K562 (cell line): Measurements from ENCODE around the gene HEPACAM. TPM values are rescaled to one million over a fixed set of nuclear protein-coding genes. Genes with fewer than 3 reads are reported as not detected.

Experiments
- ATAC-seq: fragments of 200-7000 bp; cut with Tn5 transposase; 3 replicates; pipeline ENCODE4 v1.9.1; 2020; ENCODE audit warnings: moderate library complexity
- BruUV-seq: library from RNA; stranded (reverse); fragments of 400-500 nt; replicated peaks from 2 replicates; lab custom pipeline; 2021; lab: Mats Ljungman, UMichigan
- CTCF ChIA-PET: fragments of 300-600 bp; formaldehyde crosslinking; extraction: SDS; loops from one replicate; lab custom pipeline; 2021; ENCODE audit warnings: low intra/inter-chr PET ratio; lab: Yijun Ruan, JAX
- POLR2A ChIA-PET: fragments of 300-600, 350-650 bp; sonication (Branson Sonifier 250); formaldehyde crosslinking; extraction: SDS; loops from one replicate; lab custom pipeline; 2021; ENCODE audit warnings: antibody characterized with exemption, inconsistent platforms; lab: Yijun Ruan, JAX
- DNase-seq, 4 experiments: peaks; one replicate each; pipeline versions ENCODE4 v3.0.0 to v3.0.0-alpha.2; 2011 to 2018; ENCODE audit warnings: low spot score in 3 of 4, mixed read lengths in 3 of 4; ENCODE audit errors: extremely low read depth in 1 of 4
- FAIRE-seq: peaks from 2 replicates; lab custom pipeline; 2011; peaks lifted over from hg19 to GRCh38; lab: Jason Lieb, UNC
- H2AFZ ChIP-seq: 2 replicates; pipeline ENCODE4 v1.6.0; 2011; ENCODE audit warnings: low read depth, low read length, control low read depth, inconsistent platforms
- H3K27ac ChIP-seq: fragments of 200-600 bp; 3 replicates; pipeline ENCODE4 v1.8.0; 2011; ENCODE audit warnings: low read depth, mild to moderate bottlenecking, control low read depth, inconsistent platforms, low read length, moderate library complexity, mixed read lengths; ENCODE audit errors: extremely low read depth
- H3K27me3 ChIP-seq, 2 experiments: fragments of 300-600 bp in 1 of 2; 2 replicates in 1 of 2; 3 replicates in 1 of 2; pipeline versions ENCODE4 v1.6.0 to v1.8.0; 2011; ENCODE audit warnings: inconsistent platforms in 2 of 2, low read length in 2 of 2, mild to moderate bottlenecking in 1 of 2, mixed read lengths in 1 of 2, moderate library complexity in 1 of 2; ENCODE audit not compliant: control insufficient read depth in 2 of 2, insufficient read depth in 2 of 2
- H3K36me3 ChIP-seq: fragments of 300-600 bp; 3 replicates; pipeline ENCODE4 v1.8.0; 2011; ENCODE audit warnings: mild to moderate bottlenecking, low read length, inconsistent platforms; ENCODE audit not compliant: control insufficient read depth, insufficient read depth
- H3K4me1 ChIP-seq, 2 experiments: fragments of 200-600 bp in 1 of 2; replicated peaks in 1 of 2; 2 replicates in 1 of 2; 3 replicates in 1 of 2; pipeline versions ENCODE4 v1.5.1 to v1.8.0; 2011; ENCODE audit warnings: inconsistent platforms in 2 of 2, low read length in 2 of 2, mild to moderate bottlenecking in 1 of 2, mixed read lengths in 1 of 2, moderate library complexity in 1 of 2; ENCODE audit not compliant: control insufficient read depth in 2 of 2, insufficient read depth in 2 of 2
- H3K4me2 ChIP-seq: 2 replicates; pipeline ENCODE4 v1.6.1; 2011; ENCODE audit warnings: low read length, control low read depth, inconsistent platforms, mixed read lengths; ENCODE audit not compliant: insufficient read depth
- H3K4me3 ChIP-seq: fragments of 200-600 bp; sonication (generic), shearing (Covaris generic); 2 replicates; pipeline ENCODE4 v1.5.1; 2016; ENCODE audit warnings: control low read depth, inconsistent platforms
- H3K79me2 ChIP-seq: fragments of 200-600 bp; 3 replicates; pipeline ENCODE4 v1.8.0; 2011; ENCODE audit warnings: low read length, inconsistent platforms; ENCODE audit not compliant: control insufficient read depth, insufficient read depth
- H3K9ac ChIP-seq, 2 experiments: 2 replicates each; pipeline versions ENCODE4 v1.6.0 to v1.6.1; 2011; ENCODE audit warnings: low read depth in 2 of 2, low read length in 2 of 2, control low read depth in 1 of 2, inconsistent platforms in 1 of 2, mild to moderate bottlenecking in 1 of 2, mixed read lengths in 1 of 2; ENCODE audit not compliant: insufficient read depth in 1 of 2
- H3K9me1 ChIP-seq: one replicate; pipeline ENCODE4 v1.6.0; 2011; ENCODE audit warnings: inconsistent platforms, mild to moderate bottlenecking, low read length, moderate library complexity; ENCODE audit not compliant: control insufficient read depth, insufficient read depth
- H3K9me3 ChIP-seq: replicated peaks from 2 replicates; pipeline ENCODE4 v1.5.1; 2011; ENCODE audit warnings: low read depth, low read length, inconsistent platforms; ENCODE audit not compliant: control insufficient read depth, insufficient read depth
- H4K20me1 ChIP-seq: replicated peaks from 2 replicates; pipeline ENCODE4 v1.6.1; 2011; ENCODE audit warnings: low read length, inconsistent platforms, mixed read lengths; ENCODE audit not compliant: control insufficient read depth, insufficient read depth
- FIP1L1 ChIP-seq: fragments of 200-400 bp; formaldehyde crosslinking; IDR thresholded peaks from 2 replicates; pipeline ENCODE4 v1.6.1; 2018; ENCODE audit warnings: mild to moderate bottlenecking, low read depth, low read length; ENCODE audit not compliant: poor library complexity, severe bottlenecking
- KLF10 ChIP-seq: fragments of 250-450 bp; sonication (Bioruptor Pico); IDR thresholded peaks from 2 replicates; pipeline ENCODE4 v1.6.1; 2021; ENCODE audit warnings: matching md5 sums
- MED1 ChIP-seq: sonication (generic); formaldehyde crosslinking; IDR thresholded peaks from 2 replicates; pipeline ENCODE4 v1.8.1; 2023; ENCODE audit warnings: missing genetic modification reagents, borderline replicate concordance
- MTA2 ChIP-seq: fragments of 450-650 bp; IDR thresholded peaks from 2 replicates; pipeline ENCODE4 v1.6.1; 2016; ENCODE audit warnings: low read depth
- NFIC ChIP-seq: fragments of 450-650 bp; IDR thresholded peaks from 2 replicates; pipeline ENCODE4 v1.6.1; 2017; ENCODE audit warnings: mild to moderate bottlenecking, inconsistent platforms
- PHTF2 ChIP-seq: fragments of 250-450 bp; sonication (Bioruptor Pico); IDR thresholded peaks from 2 replicates; pipeline ENCODE4 v1.5.0; 2021; ENCODE audit warnings: mild to moderate bottlenecking
- POLR2H ChIP-seq: IDR thresholded peaks from 2 replicates; pipeline ENCODE4 v1.6.1; 2016; ENCODE audit warnings: missing genetic modification characterization, low read depth, mild to moderate bottlenecking, control low read depth, missing compliant biosample characterization, moderate library complexity
- RBBP5 ChIP-seq: fragments of 200-600 bp; sonication (generic); IDR thresholded peaks from 2 replicates; pipeline ENCODE4 v1.6.1; 2012; ENCODE audit warnings: borderline replicate concordance, mild to moderate bottlenecking, low read length, control low read depth, inconsistent platforms; ENCODE audit not compliant: insufficient read depth, poor library complexity, severe bottlenecking
- SMAD3 ChIP-seq: fragments of 450-650 bp; formaldehyde crosslinking; conservative IDR thresholded peaks from 2 replicates; pipeline ENCODE4 v1.4.0; 2020; ENCODE audit warnings: mild to moderate bottlenecking
- SMARCA4 ChIP-seq: fragments of 450-650 bp; IDR thresholded peaks from 2 replicates; pipeline ENCODE4 v1.6.1; 2016
- SOX6 ChIP-seq: fragments of 450-650 bp; IDR thresholded peaks from 2 replicates; pipeline ENCODE4 v1.6.1; 2014; ENCODE audit warnings: mild to moderate bottlenecking
- SP1 ChIP-seq: sonication (generic); formaldehyde crosslinking; IDR thresholded peaks from 2 replicates; pipeline ENCODE4 v1.8.1; 2022; ENCODE audit warnings: mild to moderate bottlenecking, missing genetic modification reagents
- TAF7 ChIP-seq: fragments of 450-650 bp; IDR thresholded peaks from 2 replicates; pipeline ENCODE4 v1.6.1; 2016; ENCODE audit warnings: missing genetic modification characterization, missing compliant biosample characterization
- ZBTB1 ChIP-seq: sonication (generic); formaldehyde crosslinking; IDR thresholded peaks from 2 replicates; pipeline ENCODE4 v1.8.1; 2023; ENCODE audit warnings: missing genetic modification reagents, low read depth, mild to moderate bottlenecking, borderline replicate concordance
- ZNF77 ChIP-seq: fragments of 250-450 bp; sonication (Bioruptor Pico); IDR thresholded peaks from 2 replicates; pipeline ENCODE4 v1.5.0; 2020
- WGBS: fragments of 100-300 bp; shearing (Covaris generic); methylation state at CpG from one replicate; pipeline ENCODE4 v1.1.6; 2016; ENCODE audit warnings: low coverage, mixed read lengths; ENCODE audit not compliant: insufficient coverage; ENCODE audit errors: missing lambda C conversion rate; 5-methylcytosine and 5-hydroxymethylcytosine counted together
- in situ Hi-C: fragments of 300-500 bp; cut with MboI; formaldehyde crosslinking; loops from 4 replicates; pipeline ENCODE4 v1.15.0; 2018; ENCODE audit warnings: inconsistent platforms, mixed read lengths
- intact Hi-C: fragments of 100-400 bp; cut with micrococcal nuclease; formaldehyde crosslinking; loops from 2 replicates; pipeline ENCODE4 v1.14.2; 2022
- polyA plus RNA-seq, 8 experiments: library from polyadenylated mRNA; depleted of rRNA in 4 of 8; stranded (reverse) in 5 of 8; unstranded in 3 of 8; fragments of >200 nt; fragmentation: Nextera tagmentation in 2 of 8; fragmentation: Illumina TruSeq in 1 of 8; extraction: Ambion mirVana in 2 of 8; extraction: Trizol in 1 of 8; gene quantifications; 2 replicates each; pipeline versions ENCODE4 v1.2.1 to v1.2.3, GENCODE V29; 2011 to 2014; ENCODE audit warnings: inconsistent platforms in 1 of 8, missing spikeins in 1 of 8
- total RNA-seq, 7 experiments: library from RNA; depleted of rRNA in 6 of 7; stranded (reverse); fragments of >200 nt in 6 of 7; fragmentation: Illumina TruSeq in 2 of 7; extraction: Trizol in 2 of 7; gene quantifications; 2 replicates each; pipeline versions ENCODE4 v1.2.1 to v1.2.3, GENCODE V29; 2011 to 2021; ENCODE audit warnings: low replicate concordance in 1 of 7
- TF ChIP-seq, protein P1 (sequence below): IDR thresholded peaks from 2 replicates; pipeline ENCODE4 v1.6.1; 2011; ENCODE audit warnings: borderline replicate concordance, low read depth, mild to moderate bottlenecking, moderate library complexity, low read length; ENCODE audit not compliant: insufficient read depth, poor library complexity, severe bottlenecking

The HEPACAM gene
- total and polyA plus RNA-seq, 9 of the 15 experiments (the other 6 are each of a cell fraction or from before 2014, with no cell fraction given), result not detected

DNA sequence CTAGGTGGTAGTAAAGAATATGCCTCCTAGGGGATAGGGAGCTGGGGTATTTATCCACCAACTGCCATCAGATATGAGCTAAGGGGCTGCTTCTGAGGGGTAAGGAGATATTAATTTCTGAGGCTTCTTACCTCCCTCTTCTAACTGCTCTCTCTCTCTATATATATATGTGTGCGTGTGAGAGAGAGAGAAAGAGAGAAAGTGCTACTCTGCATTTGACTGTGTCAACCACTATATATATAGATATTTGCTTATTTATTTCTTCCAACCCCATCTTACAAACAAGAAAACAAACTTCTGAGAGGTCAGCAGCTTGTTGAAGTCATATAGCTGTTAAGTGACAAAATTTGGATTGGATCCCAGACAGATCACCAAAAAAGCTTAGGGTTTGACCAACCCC is 5.9 kb upstream of the HEPACAM start (continued):
- no peak for TF ChIP-seq NFIC
- TF ChIP-seq KLF10, result no peak

- FAIRE-seq (no peak), ATAC-seq (no peak), DNase-seq (no peak)
- Histone ChIP-seq H3K9me1 (no peaks in the 10 kb centered on the region), H2AFZ (no peak overlapping the region), H3K79me2 (no peaks in the 10 kb centered on the region), H4K20me1 (no peaks in the 10 kb centered on the region), H3K27ac (no peak overlapping the region), H3K27me3 (peaks cover 25 to 37% of the 10 kb centered on the region in 2 experiments; a peak in 4 of 5 replicates), H3K4me2 (no peak overlapping the region), H3K4me1 (no peaks in the 10 kb centered on the region), H3K9me3 (no peaks in the 10 kb centered on the region), H3K36me3 (no peaks in the 10 kb centered on the region), H3K4me3 (no peak overlapping the region), H3K9ac (no peak overlapping the region)
- POLR2A ChIA-PET, result no interaction called here
- intact Hi-C loops (no loop called here), in situ Hi-C loops (no loop called here)
- WGBS, result 0% methylated on average over 6 of the region's 6 CpGs
- CTCF ChIA-PET, result no interaction called here
- TF ChIP-seq, protein P1, sequence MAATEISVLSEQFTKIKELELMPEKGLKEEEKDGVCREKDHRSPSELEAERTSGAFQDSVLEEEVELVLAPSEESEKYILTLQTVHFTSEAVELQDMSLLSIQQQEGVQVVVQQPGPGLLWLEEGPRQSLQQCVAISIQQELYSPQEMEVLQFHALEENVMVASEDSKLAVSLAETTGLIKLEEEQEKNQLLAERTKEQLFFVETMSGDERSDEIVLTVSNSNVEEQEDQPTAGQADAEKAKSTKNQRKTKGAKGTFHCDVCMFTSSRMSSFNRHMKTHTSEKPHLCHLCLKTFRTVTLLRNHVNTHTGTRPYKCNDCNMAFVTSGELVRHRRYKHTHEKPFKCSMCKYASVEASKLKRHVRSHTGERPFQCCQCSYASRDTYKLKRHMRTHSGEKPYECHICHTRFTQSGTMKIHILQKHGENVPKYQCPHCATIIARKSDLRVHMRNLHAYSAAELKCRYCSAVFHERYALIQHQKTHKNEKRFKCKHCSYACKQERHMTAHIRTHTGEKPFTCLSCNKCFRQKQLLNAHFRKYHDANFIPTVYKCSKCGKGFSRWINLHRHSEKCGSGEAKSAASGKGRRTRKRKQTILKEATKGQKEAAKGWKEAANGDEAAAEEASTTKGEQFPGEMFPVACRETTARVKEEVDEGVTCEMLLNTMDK, result no peak
- TF ChIP-seq POLR2H (tag) (no peak), SP1 (CRISPR knock-in tag) (no peak), MED1 (no peak), SMAD3 (no peak), RBBP5 (no peak), PHTF2 (CRISPR knock-in tag) (no peak), SOX6 (no peak), FIP1L1 (no peak), ZNF77 (CRISPR knock-in tag) (no peak), SMARCA4 (no peak), ZBTB1 (CRISPR knock-in tag) (no peak), TAF7 (tag) (no peak), MTA2 (no peak)
- BruUV-seq, result no TSS peak
Observed at GRCh38 chr11:124938970-124939369, 3.1 kb upstream of the HEPACAM start.
